ENCODE results near the gene ITPKB. TPM values are rescaled to one million over a fixed set of nuclear protein-coding genes. Genes with fewer than 3 reads are reported as not detected.
"Not testable (repeated sequence)": the region's sequence is repeated elsewhere in the genome, so short reads cannot be mapped to it uniquely, and the experiment has no call there.

The ITPKB gene
- total and polyA plus RNA-seq, 4 donors: 16.8 to 31.3 (median 25.3) TPM

DNA sequence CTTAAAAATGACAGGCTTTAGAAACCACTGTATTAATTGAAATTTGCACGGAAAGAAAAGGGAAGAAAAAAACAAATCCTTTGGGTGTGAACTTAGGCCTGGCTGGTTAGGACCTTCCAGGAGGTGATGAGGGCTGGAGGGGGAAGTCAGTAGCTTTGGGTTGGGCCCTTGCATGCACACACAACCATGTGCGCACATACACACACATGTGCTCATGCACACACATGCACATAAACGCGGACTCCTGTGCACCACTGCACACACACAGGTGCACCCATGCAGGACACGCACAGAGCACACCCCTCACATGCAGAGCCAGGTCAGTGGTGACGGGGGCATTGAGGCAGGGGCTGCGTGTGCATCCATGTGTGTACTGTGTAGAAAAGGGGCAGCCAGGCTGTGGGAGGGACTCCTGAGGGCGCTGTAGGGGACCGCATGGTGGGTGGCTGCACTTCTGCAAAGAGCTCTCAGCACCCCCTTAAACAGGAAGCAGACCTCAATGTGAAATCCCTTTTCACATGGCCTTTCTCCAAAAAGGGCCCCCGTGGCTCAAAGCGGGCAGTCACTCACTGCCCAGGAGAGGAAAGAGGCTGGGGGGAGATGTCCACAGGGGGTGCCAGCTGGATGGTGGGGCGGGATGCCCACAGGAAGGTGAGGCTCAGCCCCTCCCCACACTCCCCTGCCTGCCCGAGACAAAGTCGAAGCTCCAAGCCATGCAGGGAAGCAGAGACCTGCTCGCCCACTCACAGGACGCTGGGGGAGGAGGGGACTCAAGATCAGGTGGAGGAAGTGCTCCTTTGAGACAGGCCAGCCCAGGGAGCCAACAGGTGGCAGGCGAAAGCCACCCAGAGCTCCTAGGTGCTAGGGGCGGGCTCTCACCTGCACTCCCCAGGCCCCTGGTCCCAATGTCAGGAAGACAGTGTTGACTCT is 95.2 kb downstream of the ITPKB start:
- no peak for DNase-seq (ENCODE audit: low read depth in 4 of 6, low spot score in 6 of 6)
- H3K36me3 ChIP-seq (ENCODE audit: control insufficient read depth, insufficient read depth, low read length): peaks cover 81% of the 10 kb centered on the region
- no peak overlapping the region for H3K27ac ChIP-seq (ENCODE audit: low read depth, low read length)
- 83% methylated on average over 7 of the region's 18 CpGs for WGBS (ENCODE audit: insufficient coverage)
- H3K27me3 ChIP-seq (ENCODE audit: control insufficient read depth, insufficient read depth, low read length): no peaks in the 10 kb centered on the region
- H3K9me3 ChIP-seq (ENCODE audit: control insufficient read depth, insufficient read depth, low read length): no peaks in the 10 kb centered on the region
- H3K4me1 ChIP-seq (ENCODE audit: control insufficient read depth, insufficient read depth, low read length): peaks cover 40% of the 10 kb centered on the region
- no peak overlapping the region for H3K4me3 ChIP-seq (ENCODE audit: low read depth, low read length)

DNA sequence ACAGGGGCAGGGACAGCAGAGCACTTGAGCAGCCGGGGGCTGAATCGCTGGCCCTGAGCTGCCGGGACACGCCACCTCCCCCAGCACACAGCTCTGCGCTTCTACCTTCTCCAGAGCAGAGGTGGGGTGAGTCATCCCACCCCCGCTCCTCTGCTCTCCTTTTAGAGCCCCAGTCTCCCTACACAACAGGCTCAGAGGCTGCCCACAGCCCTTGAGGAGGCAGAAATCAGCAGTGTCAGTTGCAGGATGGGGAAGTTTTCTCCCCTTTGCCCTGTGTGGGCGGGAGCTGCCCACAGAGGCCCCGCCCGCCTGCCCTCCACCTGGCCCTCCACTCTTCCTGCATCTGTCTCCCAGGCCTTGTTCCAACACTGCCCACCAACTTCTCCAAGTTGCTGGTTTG is 95.9 kb downstream of the ITPKB start:
- Histone ChIP-seq H3K4me1 (ENCODE audit: control insufficient read depth, insufficient read depth, low read length) (peaks cover 46% of the 10 kb centered on the region), H3K27me3 (ENCODE audit: control insufficient read depth, insufficient read depth, low read length) (no peaks in the 10 kb centered on the region), H3K9me3 (ENCODE audit: control insufficient read depth, insufficient read depth, low read length) (no peaks in the 10 kb centered on the region), H3K36me3 (ENCODE audit: control insufficient read depth, insufficient read depth, low read length) (peaks cover 87% of the 10 kb centered on the region), H3K27ac (ENCODE audit: low read depth, low read length) (no peak overlapping the region), H3K4me3 (ENCODE audit: low read depth, low read length) (no peak overlapping the region)
- no peak for DNase-seq (ENCODE audit: low read depth in 4 of 6, low spot score in 6 of 6)
- WGBS (ENCODE audit: insufficient coverage): 74% methylated on average over 4 of the region's 9 CpGs

DNA sequence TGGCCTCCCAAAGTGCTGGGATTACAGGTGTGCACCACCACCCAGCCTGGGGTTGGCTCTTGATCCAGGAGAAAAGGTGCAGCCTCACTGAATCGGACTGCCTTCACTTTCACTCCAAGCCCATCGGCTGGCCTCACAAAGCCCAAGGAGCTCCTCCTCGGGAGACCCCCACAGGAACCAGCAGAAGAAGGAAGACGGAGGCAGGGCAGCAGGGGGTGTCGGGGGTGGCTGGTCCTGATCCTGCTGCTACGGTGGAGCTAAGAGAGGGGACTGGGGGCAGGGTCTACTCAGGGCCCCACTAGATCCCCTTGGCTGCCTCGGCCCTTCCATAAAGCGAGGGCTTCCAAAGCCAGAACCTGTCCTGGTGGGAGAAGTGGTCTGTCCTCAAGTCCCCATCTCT is 96.7 kb downstream of the ITPKB start:
- no peak overlapping the region for H3K27ac ChIP-seq (ENCODE audit: low read depth, low read length)
- H3K4me1 ChIP-seq (ENCODE audit: control insufficient read depth, insufficient read depth, low read length): peaks cover 54% of the 10 kb centered on the region
- H3K9me3 ChIP-seq (ENCODE audit: control insufficient read depth, insufficient read depth, low read length): no peaks in the 10 kb centered on the region
- no peak for DNase-seq (ENCODE audit: low read depth in 4 of 6, low spot score in 6 of 6)
- no peaks in the 10 kb centered on the region for H3K27me3 ChIP-seq (ENCODE audit: control insufficient read depth, insufficient read depth, low read length)
- H3K36me3 ChIP-seq (ENCODE audit: control insufficient read depth, insufficient read depth, low read length): peaks cover 87% of the 10 kb centered on the region
- WGBS (ENCODE audit: insufficient coverage): 91% methylated on average over 6 of the region's 8 CpGs
- no peak overlapping the region for H3K4me3 ChIP-seq (ENCODE audit: low read depth, low read length)

DNA sequence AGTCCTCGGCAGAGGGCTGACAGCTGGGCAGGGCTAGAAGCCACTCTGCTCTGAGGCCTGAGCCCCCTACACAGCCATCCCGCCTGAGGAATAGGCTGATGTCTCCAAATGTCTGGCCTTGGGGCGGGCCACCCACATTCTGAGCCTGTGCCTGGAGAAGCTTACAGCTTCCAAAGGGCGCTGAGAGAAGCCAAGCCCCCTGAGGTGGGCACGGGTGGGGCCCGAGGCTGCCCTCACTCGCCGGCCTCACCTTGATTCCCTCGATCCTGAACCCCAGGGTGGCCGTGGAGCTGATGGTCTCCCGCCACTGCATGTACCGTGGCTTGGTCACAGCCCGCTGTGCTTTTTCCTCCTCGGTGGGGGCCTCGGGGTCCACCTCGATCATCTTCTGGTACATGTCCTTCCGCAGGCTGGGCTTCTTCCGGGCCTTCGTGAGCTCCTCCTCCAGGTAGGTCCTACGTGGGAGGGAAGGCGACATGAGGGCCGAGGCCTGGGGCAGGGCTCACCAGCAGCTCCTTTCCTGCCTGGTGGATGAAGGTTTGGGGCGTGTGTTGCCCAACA is 97.3 kb downstream of the ITPKB start:
- Histone ChIP-seq H3K4me1 (ENCODE audit: control insufficient read depth, insufficient read depth, low read length) (peaks cover 58% of the 10 kb centered on the region), H3K36me3 (ENCODE audit: control insufficient read depth, insufficient read depth, low read length) (peaks cover 87% of the 10 kb centered on the region), H3K9me3 (ENCODE audit: control insufficient read depth, insufficient read depth, low read length) (no peaks in the 10 kb centered on the region), H3K27me3 (ENCODE audit: control insufficient read depth, insufficient read depth, low read length) (no peaks in the 10 kb centered on the region), H3K27ac (ENCODE audit: low read depth, low read length) (no peak overlapping the region), H3K4me3 (ENCODE audit: low read depth, low read length) (no peak overlapping the region)
- DNase-seq (ENCODE audit: low read depth in 4 of 6, low spot score in 6 of 6): no peak
- WGBS (ENCODE audit: insufficient coverage): 93% methylated on average over 21 of the region's 23 CpGs

DNA sequence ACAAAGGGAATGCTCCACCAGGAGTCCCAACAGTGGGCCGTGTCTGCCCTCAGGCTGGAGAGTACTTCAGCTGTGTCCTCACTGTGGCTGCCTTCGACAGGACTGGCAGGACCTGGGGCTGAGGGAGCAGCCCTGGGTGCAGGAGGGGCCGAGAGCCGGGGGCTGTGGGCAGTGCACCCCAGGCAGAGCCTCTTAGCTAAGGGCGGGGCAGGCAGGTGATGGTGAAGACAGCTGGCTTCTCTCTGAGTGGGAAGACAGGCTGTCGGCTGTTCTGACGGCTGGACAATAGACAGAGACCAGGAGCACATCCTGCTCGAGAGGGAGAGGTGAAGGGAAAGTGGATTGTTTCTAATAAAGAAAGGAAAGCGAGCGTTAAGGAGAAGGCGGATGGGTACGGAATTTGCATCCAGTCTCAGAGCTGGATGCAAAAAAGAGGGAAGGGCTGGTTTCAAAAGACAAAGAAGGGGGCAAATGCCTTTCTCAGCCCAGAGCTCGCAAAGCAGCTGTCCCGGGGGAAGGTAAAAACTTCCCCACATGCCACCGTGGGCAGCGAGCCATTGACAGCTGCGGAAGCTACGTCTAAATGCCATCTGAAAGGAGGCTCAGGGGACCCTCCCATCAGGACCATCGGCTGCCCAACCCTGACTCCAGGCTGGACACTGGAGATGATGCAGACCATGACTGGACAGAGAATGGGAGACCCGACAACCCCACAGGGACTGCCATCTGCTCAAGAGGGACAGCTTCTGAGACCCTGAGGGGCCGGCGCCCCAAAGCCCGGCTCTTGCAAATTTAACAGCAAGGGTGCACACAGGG is 98.6 kb downstream of the ITPKB start:
- Histone ChIP-seq H3K27me3 (ENCODE audit: control insufficient read depth, insufficient read depth, low read length) (no peaks in the 10 kb centered on the region), H3K9me3 (ENCODE audit: control insufficient read depth, insufficient read depth, low read length) (no peaks in the 10 kb centered on the region), H3K4me1 (ENCODE audit: control insufficient read depth, insufficient read depth, low read length) (peaks cover 55% of the 10 kb centered on the region), H3K36me3 (ENCODE audit: control insufficient read depth, insufficient read depth, low read length) (peaks cover 88% of the 10 kb centered on the region), H3K4me3 (ENCODE audit: low read depth, low read length) (no peak overlapping the region), H3K27ac (ENCODE audit: low read depth, low read length) (no peak overlapping the region)
- WGBS (ENCODE audit: insufficient coverage): 61% methylated on average over 23 of the region's 23 CpGs
- no peak for DNase-seq (ENCODE audit: low read depth in 4 of 6, low spot score in 6 of 6)

DNA sequence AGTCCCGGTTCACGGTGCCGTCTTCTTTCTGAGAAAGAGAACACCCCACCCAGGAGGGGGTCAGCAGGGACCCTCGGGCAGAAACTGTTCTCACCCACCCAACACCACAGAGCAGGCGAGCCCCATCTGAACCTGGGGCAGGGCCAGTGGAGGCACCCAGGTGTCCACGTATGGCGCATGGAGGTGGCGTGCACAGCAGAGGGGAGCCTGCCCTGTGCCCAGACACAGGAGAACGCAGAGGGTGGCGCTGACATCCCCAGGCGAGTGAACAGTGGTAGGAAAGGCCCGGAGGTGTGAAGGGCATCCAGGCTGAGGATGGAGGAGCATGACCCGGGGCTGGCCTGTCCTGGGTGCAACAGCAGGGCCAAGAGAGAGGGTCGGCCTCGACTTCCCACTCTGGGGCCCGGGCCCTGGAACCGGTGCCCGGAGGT is 99.4 kb downstream of the ITPKB start:
- whole genome bisulfite sequencing (ENCODE audit: insufficient coverage): 92% methylated on average over 14 of the region's 18 CpGs
- Histone ChIP-seq H3K27me3 (ENCODE audit: control insufficient read depth, insufficient read depth, low read length) (no peaks in the 10 kb centered on the region), H3K36me3 (ENCODE audit: control insufficient read depth, insufficient read depth, low read length) (peaks cover 88% of the 10 kb centered on the region), H3K4me3 (ENCODE audit: low read depth, low read length) (no peak overlapping the region), H3K9me3 (ENCODE audit: control insufficient read depth, insufficient read depth, low read length) (no peaks in the 10 kb centered on the region), H3K27ac (ENCODE audit: low read depth, low read length) (no peak overlapping the region), H3K4me1 (ENCODE audit: control insufficient read depth, insufficient read depth, low read length) (peaks cover 55% of the 10 kb centered on the region)
- DNase-seq (ENCODE audit: low read depth in 4 of 6, low spot score in 6 of 6): no peak

DNA sequence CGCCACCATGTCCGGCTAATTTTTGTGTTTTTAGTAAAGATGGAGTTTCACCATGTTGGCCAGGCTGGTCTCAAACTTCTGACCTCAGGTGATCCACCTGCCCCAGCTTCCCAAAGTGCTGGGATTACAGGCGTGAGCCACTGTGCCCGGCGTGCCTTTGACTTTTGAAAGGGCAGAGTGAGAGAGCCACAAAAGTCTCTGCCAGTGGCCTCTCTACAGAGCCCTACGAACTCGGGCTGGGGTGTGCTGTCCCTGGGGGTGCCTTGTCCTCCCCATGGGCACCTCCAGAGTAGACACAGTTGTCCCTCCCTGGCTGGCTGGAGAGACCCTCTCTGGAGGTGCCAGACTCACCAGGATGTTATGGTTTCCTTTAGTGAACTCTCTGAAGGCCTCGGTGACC is 99.9 kb downstream of the ITPKB start:
- peaks cover 88% of the 10 kb centered on the region for H3K36me3 ChIP-seq (ENCODE audit: control insufficient read depth, insufficient read depth, low read length)
- H3K4me3 ChIP-seq (ENCODE audit: low read depth, low read length); DNase-seq (ENCODE audit: low read depth in 4 of 6, low spot score in 6 of 6); H3K27me3 ChIP-seq (ENCODE audit: control insufficient read depth, insufficient read depth, low read length); H3K9me3 ChIP-seq (ENCODE audit: control insufficient read depth, insufficient read depth, low read length); H3K27ac ChIP-seq (ENCODE audit: low read depth, low read length): not testable (repeated sequence)
- WGBS (ENCODE audit: insufficient coverage): 95% methylated on average over 6 of the region's 8 CpGs
- H3K4me1 ChIP-seq (ENCODE audit: control insufficient read depth, insufficient read depth, low read length): peaks cover 52% of the 10 kb centered on the region

DNA sequence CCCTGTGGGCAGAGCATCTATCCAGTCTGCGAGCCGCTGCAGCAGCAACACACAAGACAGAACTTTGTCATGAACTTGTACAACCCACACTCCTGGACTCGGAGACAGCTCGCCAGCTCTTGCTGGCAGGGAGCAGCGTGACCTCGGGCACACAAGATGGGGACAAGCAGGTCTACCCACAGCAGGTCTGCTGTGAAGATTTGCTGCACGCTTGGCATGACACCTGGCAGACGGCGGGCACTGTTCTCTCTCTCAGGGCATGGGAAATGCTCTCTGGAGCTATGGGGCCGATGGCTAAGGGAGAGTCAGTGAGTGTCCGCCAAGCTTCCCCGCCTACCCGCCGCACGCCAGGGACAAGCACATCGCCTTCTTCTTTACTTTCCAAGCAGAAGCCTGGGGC is 100.5 kb downstream of the ITPKB start:
- Histone ChIP-seq H3K27me3 (ENCODE audit: control insufficient read depth, insufficient read depth, low read length) (no peaks in the 10 kb centered on the region), H3K4me1 (ENCODE audit: control insufficient read depth, insufficient read depth, low read length) (peaks cover 53% of the 10 kb centered on the region), H3K4me3 (ENCODE audit: low read depth, low read length) (no peak overlapping the region), H3K36me3 (ENCODE audit: control insufficient read depth, insufficient read depth, low read length) (peaks cover 88% of the 10 kb centered on the region), H3K27ac (ENCODE audit: low read depth, low read length) (peak overlapping the region; percentile 25), H3K9me3 (ENCODE audit: control insufficient read depth, insufficient read depth, low read length) (no peaks in the 10 kb centered on the region)
- 79% methylated on average over 16 of the region's 16 CpGs for WGBS (ENCODE audit: insufficient coverage)
- DNase-seq (ENCODE audit: low read depth in 4 of 6, low spot score in 6 of 6): no peak

DNA sequence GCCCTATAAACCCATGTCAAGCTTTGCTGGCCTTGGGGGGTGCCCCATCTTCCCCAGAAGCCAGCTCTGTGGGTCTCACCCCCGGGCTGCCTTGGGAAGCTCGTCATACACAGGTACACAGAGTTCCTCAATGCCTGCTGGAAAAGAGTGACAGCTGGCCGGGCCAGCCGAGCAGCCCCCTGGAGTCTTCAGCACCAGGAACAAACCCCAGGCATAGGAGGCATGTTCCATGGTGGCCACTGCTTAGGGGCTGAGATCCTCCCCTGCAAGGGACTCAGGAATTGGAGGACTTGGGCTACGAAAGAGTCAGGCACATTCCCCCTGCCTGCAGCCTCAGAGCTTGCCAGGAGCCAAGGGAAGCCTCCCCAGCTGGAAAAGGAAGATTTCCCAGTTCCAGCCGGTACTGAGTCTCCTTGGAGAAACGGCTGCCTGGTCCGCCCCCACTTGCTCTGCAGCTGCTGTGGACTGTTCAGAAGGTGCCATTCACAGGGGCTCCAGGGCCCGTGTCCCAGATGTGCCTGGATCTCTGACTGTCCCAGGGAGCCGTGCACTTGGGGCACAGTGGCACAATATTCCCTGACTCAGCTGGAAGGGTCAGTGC is 101.0 kb downstream of the ITPKB start:
- no peaks in the 10 kb centered on the region for H3K27me3 ChIP-seq (ENCODE audit: control insufficient read depth, insufficient read depth, low read length)
- peaks cover 54% of the 10 kb centered on the region for H3K4me1 ChIP-seq (ENCODE audit: control insufficient read depth, insufficient read depth, low read length)
- peaks cover 86% of the 10 kb centered on the region for H3K36me3 ChIP-seq (ENCODE audit: control insufficient read depth, insufficient read depth, low read length)
- WGBS (ENCODE audit: insufficient coverage): 64% methylated on average over 10 of the region's 10 CpGs
- no peaks in the 10 kb centered on the region for H3K9me3 ChIP-seq (ENCODE audit: control insufficient read depth, insufficient read depth, low read length)
- no peak for DNase-seq (ENCODE audit: low read depth in 4 of 6, low spot score in 6 of 6)
- H3K27ac ChIP-seq (ENCODE audit: low read depth, low read length): peak overlapping the region; percentile 25
- H3K4me3 ChIP-seq (ENCODE audit: low read depth, low read length): no peak overlapping the region
